Caco-2 (cell line): ENCODE data around the gene AGPAT1. TPM values are rescaled to one million over a fixed set of nuclear protein-coding genes. Genes with fewer than 3 reads are reported as not detected.

ENCODE experiments used
- BruUV-seq: library from RNA; stranded (reverse); fragments of 400-500 nt; replicated peaks from 2 replicates; lab custom pipeline; 2021; lab: Mats Ljungman, UMichigan
- CTCF ChIA-PET: fragments of 300-600 bp; sonication (Branson Sonifier 250); formaldehyde crosslinking; loops from one replicate; lab custom pipeline; 2022; ENCODE audit warnings: antibody characterized with exemption; lab: Charles Lee
- POLR2A ChIA-PET: fragments of 300-600 bp; sonication (Branson Sonifier 250); formaldehyde crosslinking; loops from one replicate; lab custom pipeline; 2022; ENCODE audit warnings: antibody characterized with exemption; lab: Charles Lee
- DNase-seq, 2 experiments: peaks; one replicate each; pipeline versions ENCODE4 v3.0.0 to v3.0.0-alpha.2; 2020 to 2022
- H3K27me3 ChIP-seq: replicated peaks from 2 replicates; pipeline ENCODE4 v1.6.0; 2011; ENCODE audit warnings: low read length; ENCODE audit not compliant: control insufficient read depth, insufficient read depth
- H3K36me3 ChIP-seq: 2 replicates; pipeline ENCODE4 v1.5.1; 2011; ENCODE audit warnings: low read length; ENCODE audit not compliant: control insufficient read depth, insufficient read depth
- H3K4me1 ChIP-seq: fragments of 250-450 bp; sonication (Bioruptor Pico); 2 replicates; pipeline ENCODE4 v1.5.1; 2020; ENCODE audit warnings: mild to moderate bottlenecking
- H3K4me3 ChIP-seq: 2 replicates; pipeline ENCODE4 v1.5.1; 2011; ENCODE audit warnings: low read depth, mild to moderate bottlenecking, control low read depth, low read length
- H3K9me3 ChIP-seq: fragments of 250-450 bp; sonication (Bioruptor Pico); 2 replicates; pipeline ENCODE4 v1.5.1; 2020; ENCODE audit warnings: mild to moderate bottlenecking, moderate library complexity
- H3K27ac Mint-ChIP-seq: one replicate; pipeline ENCODE4 v1.8.0; 2022; ENCODE audit warnings: mixed read lengths; ENCODE audit not compliant: unreplicated experiment
- H3K27me3 Mint-ChIP-seq: one replicate; pipeline ENCODE4 v1.8.0; 2022; ENCODE audit warnings: mixed read lengths; ENCODE audit not compliant: insufficient read depth, unreplicated experiment
- H3K36me3 Mint-ChIP-seq: one replicate; pipeline ENCODE4 v1.8.0; 2022; ENCODE audit warnings: mild to moderate bottlenecking, mixed read lengths; ENCODE audit not compliant: insufficient read depth, unreplicated experiment
- H3K4me1 Mint-ChIP-seq: one replicate; pipeline ENCODE4 v1.8.0; 2022; ENCODE audit warnings: low read depth, mixed read lengths; ENCODE audit not compliant: unreplicated experiment
- H3K4me3 Mint-ChIP-seq: one replicate; pipeline ENCODE4 v1.8.0; 2022; ENCODE audit warnings: mild to moderate bottlenecking, moderate library complexity, mixed read lengths; ENCODE audit not compliant: unreplicated experiment
- H3K9me3 Mint-ChIP-seq: one replicate; pipeline ENCODE4 v1.8.0; 2022; ENCODE audit warnings: mixed read lengths; ENCODE audit not compliant: unreplicated experiment
- CTCF ChIP-seq, 2 experiments: fragments of 200-600 bp in 1 of 2; IDR thresholded peaks; 1 replicate in 1 of 2; 2 replicates in 1 of 2; pipeline versions ENCODE4 v1.5.1 to v1.8.0; 2011 to 2022; ENCODE audit warnings: antibody characterized with exemption in 1 of 2, control low read depth in 1 of 2, inconsistent platforms in 1 of 2, low read depth in 1 of 2, low read length in 1 of 2, mild to moderate bottlenecking in 1 of 2, moderate library complexity in 1 of 2; ENCODE audit not compliant: insufficient read depth in 1 of 2, severe bottlenecking in 1 of 2, unreplicated experiment in 1 of 2
- intact Hi-C: fragments of 100-400 bp; cut with micrococcal nuclease; formaldehyde crosslinking; loops from one replicate; pipeline ENCODE4 v1.10.0; 2022; ENCODE audit not compliant: unreplicated experiment
- total RNA-seq: library from RNA; stranded (reverse); gene quantifications from 2 replicates; pipeline ENCODE4 v1.2.3, GENCODE V29; 2022

AGPAT1 gene
- total RNA-seq, 1 experiment from 2014 or later, result 60.4 TPM

DNA sequence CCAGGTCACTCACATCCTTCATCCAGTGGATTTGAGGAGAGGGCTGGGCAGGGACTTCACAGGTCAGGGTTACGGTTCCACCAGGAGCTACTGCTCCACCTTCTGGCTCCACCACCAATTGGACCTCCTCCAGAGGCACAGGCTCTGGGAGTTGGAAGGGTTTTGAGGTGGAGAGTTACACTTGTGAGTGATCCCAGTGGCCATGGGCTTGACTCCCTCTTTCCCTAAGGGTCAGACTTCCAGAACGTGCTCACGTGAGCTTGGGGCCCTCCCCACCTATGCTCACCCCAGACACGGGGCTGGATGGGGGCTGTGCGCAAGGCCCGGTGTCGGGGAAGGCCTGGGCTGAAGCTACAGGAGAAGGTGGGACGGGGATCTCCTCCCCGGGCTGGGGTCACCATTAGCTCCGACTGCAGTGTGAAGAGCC is 6.7 kb upstream of the AGPAT1 start:
- Mint-ChIP-seq H3K9me3 (no peaks in the 10 kb centered on the region), H3K27ac (no peak overlapping the region), H3K4me3 (no peak overlapping the region), H3K27me3 (no peaks in the 10 kb centered on the region), H3K4me1 (peaks cover 31% of the 10 kb centered on the region), H3K36me3 (peaks cover 68% of the 10 kb centered on the region)
- POLR2A ChIA-PET, result no interaction called here
- CTCF ChIA-PET, result interaction anchor here (0.8 kb wide), 1 partner anchor 13 kb away, joined by 4 read pairs; no protein-coding TSS in a partner anchor
- no peak for DNase-seq
- no peaks in the 10 kb centered on the region for H3K9me3 ChIP-seq
- no peak overlapping the region for H3K4me3 ChIP-seq
- peaks cover 1% of the 10 kb centered on the region for H3K36me3 ChIP-seq
- TF ChIP-seq CTCF (IDR thresholded peaks at IDR 0.05; ENCODE audit: insufficient read depth in 1 of 2, low read depth in 1 of 2, low read length in 1 of 2, severe bottlenecking in 1 of 2, unreplicated experiment in 1 of 2), result no peak
- no TSS peak for BruUV-seq
- no peaks in the 10 kb centered on the region for H3K27me3 ChIP-seq
- intact Hi-C loops, result no loop called here
- peaks cover 8% of the 10 kb centered on the region for H3K4me1 ChIP-seq

DNA sequence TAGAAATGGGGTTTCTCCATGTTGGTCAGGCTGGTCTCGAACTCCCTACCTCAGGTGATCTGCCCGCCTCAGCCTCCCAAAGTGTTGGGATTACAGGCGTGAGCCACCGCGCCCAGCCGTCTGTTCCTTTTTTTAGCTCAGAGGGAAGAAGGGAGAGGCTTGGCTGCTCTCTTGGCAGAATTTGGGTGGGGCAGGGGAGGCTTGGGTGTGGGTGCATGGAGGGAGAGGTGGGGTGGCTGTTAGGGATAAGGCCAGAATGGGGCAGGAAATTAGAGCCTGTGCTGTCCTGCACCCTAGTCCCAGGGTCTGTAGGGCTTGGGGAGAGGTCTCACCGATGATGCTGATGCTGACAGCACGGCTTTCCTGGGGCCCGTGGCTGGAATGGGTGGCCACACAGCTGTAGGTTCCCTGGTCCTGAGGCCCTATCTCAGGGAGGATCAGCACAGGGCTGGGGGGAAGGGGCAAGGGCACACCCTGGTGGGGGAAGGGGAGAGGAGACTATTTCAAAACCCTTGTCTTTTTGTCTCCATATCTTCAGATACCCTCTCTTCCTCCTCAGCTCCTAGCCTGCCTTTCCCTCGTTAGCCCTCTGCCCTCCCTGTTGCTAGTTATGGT is 6.1 kb upstream of the AGPAT1 start:
- H3K27me3 ChIP-seq, result no peaks in the 10 kb centered on the region
- Mint-ChIP-seq H3K27me3 (no peaks in the 10 kb centered on the region), H3K4me1 (peaks cover 33% of the 10 kb centered on the region), H3K36me3 (peaks cover 66% of the 10 kb centered on the region), H3K27ac (no peak overlapping the region), H3K9me3 (no peaks in the 10 kb centered on the region), H3K4me3 (no peak overlapping the region)
- H3K9me3 ChIP-seq, result no peaks in the 10 kb centered on the region
- intact Hi-C loops, result no loop called here
- no peak for TF ChIP-seq CTCF (IDR thresholded peaks at IDR 0.05; ENCODE audit: insufficient read depth in 1 of 2, low read depth in 1 of 2, low read length in 1 of 2, severe bottlenecking in 1 of 2, unreplicated experiment in 1 of 2)
- no TSS peak for BruUV-seq
- ChIA-PET POLR2A (no interaction called here), CTCF (interaction anchor here (0.8 to 1.2 kb wide), 2 partner anchors 14 kb away, joined by 3 to 4 read pairs; no protein-coding TSS in a partner anchor)
- peaks cover 1% of the 10 kb centered on the region for H3K36me3 ChIP-seq
- H3K4me1 ChIP-seq, result peaks cover 9% of the 10 kb centered on the region
- H3K4me3 ChIP-seq, result no peak overlapping the region
- no peak for DNase-seq

DNA sequence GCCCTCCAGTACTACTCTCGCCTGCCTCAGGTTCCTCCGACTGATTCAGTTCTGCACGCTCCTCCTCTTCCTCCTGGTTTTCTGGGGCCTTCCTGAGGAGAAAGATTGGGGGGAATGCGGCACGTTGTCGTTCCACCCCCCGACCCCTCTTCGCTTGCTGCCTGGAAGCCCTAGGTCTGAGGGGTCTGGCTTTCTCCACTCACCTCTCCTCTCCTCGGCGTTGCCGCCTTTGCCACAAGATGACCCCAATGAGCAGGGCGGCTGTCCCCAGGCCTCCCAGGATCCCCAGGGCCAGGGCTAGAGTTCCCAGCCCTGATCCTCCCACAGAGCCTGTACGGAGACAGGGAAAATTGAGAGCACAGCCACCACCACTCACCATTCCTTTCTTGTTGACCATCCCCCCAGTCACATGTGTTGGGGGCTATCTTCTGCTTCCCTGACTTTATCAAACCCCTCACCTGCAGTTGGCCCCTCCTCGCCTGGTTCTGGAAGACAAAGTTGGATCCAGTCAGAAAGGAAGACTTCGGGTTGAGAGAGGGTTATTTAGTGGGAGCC is 5.3 kb upstream of the AGPAT1 start:
- peaks cover 1% of the 10 kb centered on the region for H3K36me3 ChIP-seq
- Mint-ChIP-seq H3K27me3 (no peaks in the 10 kb centered on the region), H3K4me1 (peaks cover 36% of the 10 kb centered on the region), H3K36me3 (peaks cover 60% of the 10 kb centered on the region), H3K9me3 (no peaks in the 10 kb centered on the region), H3K27ac (peak overlapping the region; percentile 65), H3K4me3 (no peak overlapping the region)
- POLR2A ChIA-PET, result no interaction called here
- intact Hi-C loops, result no loop called here
- CTCF ChIA-PET, result interaction anchor here (1.2 kb wide), 1 partner anchor 15 kb away, joined by 3 read pairs; no protein-coding TSS in a partner anchor
- H3K9me3 ChIP-seq, result no peaks in the 10 kb centered on the region
- DNase-seq, result no peak
- H3K4me1 ChIP-seq, result peaks cover 14% of the 10 kb centered on the region
- H3K4me3 ChIP-seq, result no peak overlapping the region
- no TSS peak for BruUV-seq
- H3K27me3 ChIP-seq, result no peaks in the 10 kb centered on the region
- no peak for TF ChIP-seq CTCF (IDR thresholded peaks at IDR 0.05; ENCODE audit: insufficient read depth in 1 of 2, low read depth in 1 of 2, low read length in 1 of 2, severe bottlenecking in 1 of 2, unreplicated experiment in 1 of 2)
